Measurements from ENCODE around the gene ALX4. TPM values are rescaled to one million over a fixed set of nuclear protein-coding genes. Genes with fewer than 3 reads are reported as not detected.
A peak's percentile ranks its signal among the peaks of the same experiment; 100 is the strongest.

ALX4 gene
- total and polyA plus RNA-seq, 9 of the 15 experiments (the other 6 are each of a cell fraction or from before 2014, with no cell fraction given): 0.07 to 1.2 (median 0.33) TPM

DNA sequence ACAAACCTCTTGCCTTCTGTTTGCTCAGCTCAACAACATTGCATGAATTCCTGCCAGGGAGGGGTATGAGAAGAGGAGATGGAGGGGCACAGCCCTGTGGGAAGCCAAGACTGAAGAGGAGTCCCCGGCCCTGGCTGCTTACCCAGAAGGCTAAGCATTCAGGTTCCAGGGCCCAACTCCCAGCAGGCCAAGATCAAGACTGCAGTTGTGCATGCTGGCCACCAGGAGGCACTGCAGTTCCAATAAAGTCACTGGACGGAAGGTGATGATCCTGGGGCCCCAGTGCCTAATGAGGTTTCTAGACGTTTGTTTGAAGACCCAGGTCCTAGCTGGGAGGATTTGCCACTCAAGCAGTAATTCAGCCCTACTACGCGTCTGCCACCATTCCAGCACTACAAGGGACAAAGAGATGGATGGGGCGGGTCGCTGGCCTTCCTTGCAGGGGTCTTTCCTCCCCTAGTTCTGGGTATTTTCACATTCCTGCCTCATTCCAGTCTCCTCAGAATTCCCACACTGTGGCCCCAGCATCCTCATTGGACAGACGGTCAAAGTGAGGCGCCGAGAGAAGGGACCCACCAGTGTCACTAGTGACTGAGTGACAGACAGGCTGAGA lies 23.6 kb downstream of the ALX4 start (continued):
- TF ChIP-seq, protein P1, sequence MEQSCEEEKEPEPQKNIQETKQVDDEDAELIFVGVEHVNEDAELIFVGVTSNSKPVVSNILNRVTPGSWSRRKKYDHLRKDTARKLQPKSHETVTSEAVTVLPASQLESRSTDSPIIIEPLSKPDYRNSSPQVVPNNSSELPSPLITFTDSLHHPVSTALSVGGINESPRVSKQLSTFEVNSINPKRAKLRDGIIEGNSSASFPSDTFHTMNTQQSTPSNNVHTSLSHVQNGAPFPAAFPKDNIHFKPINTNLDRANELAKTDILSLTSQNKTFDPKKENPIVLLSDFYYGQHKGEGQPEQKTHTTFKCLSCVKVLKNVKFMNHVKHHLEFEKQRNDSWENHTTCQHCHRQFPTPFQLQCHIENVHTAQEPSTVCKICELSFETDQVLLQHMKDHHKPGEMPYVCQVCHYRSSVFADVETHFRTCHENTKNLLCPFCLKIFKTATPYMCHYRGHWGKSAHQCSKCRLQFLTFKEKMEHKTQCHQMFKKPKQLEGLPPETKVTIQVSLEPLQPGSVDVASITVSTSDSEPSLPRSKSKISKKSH (CRISPR knock-in tag; IDR thresholded peaks at IDR 0.05): no peak
- TF ChIP-seq TAF15 (IDR thresholded peaks at IDR 0.05; ENCODE audit: low read depth, low read length): no peak
- no peak for TF ChIP-seq SMARCC2 (IDR thresholded peaks at IDR 0.05; ENCODE audit: low read depth)
- no peak for TF ChIP-seq RBM25 (IDR thresholded peaks at IDR 0.05; ENCODE audit: low read depth, low read length, severe bottlenecking)
- TF ChIP-seq CBFA2T3 (IDR thresholded peaks at IDR 0.05): peak; percentile 32; the same call in 1 of the 2 replicates
- TF ChIP-seq MCM2 (IDR thresholded peaks at IDR 0.05; ENCODE audit: low read depth): no peak
- TF ChIP-seq, protein P2, sequence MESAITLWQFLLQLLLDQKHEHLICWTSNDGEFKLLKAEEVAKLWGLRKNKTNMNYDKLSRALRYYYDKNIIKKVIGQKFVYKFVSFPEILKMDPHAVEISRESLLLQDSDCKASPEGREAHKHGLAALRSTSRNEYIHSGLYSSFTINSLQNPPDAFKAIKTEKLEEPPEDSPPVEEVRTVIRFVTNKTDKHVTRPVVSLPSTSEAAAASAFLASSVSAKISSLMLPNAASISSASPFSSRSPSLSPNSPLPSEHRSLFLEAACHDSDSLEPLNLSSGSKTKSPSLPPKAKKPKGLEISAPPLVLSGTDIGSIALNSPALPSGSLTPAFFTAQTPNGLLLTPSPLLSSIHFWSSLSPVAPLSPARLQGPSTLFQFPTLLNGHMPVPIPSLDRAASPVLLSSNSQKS (CRISPR knock-in tag; IDR thresholded peaks at IDR 0.05): no peak
- TF ChIP-seq, protein P3, sequence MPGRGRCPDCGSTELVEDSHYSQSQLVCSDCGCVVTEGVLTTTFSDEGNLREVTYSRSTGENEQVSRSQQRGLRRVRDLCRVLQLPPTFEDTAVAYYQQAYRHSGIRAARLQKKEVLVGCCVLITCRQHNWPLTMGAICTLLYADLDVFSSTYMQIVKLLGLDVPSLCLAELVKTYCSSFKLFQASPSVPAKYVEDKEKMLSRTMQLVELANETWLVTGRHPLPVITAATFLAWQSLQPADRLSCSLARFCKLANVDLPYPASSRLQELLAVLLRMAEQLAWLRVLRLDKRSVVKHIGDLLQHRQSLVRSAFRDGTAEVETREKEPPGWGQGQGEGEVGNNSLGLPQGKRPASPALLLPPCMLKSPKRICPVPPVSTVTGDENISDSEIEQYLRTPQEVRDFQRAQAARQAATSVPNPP (IDR thresholded peaks at IDR 0.05; ENCODE audit: borderline replicate concordance, insufficient read depth, insufficient read length): no peak
- TF ChIP-seq HNRNPUL1 (IDR thresholded peaks at IDR 0.05; ENCODE audit: low read length): no peak
- TF ChIP-seq TAL1 (IDR thresholded peaks at IDR 0.05): no peak
- no peak for TF ChIP-seq ZC3H8 (IDR thresholded peaks at IDR 0.05)
- TF ChIP-seq, protein P4, sequence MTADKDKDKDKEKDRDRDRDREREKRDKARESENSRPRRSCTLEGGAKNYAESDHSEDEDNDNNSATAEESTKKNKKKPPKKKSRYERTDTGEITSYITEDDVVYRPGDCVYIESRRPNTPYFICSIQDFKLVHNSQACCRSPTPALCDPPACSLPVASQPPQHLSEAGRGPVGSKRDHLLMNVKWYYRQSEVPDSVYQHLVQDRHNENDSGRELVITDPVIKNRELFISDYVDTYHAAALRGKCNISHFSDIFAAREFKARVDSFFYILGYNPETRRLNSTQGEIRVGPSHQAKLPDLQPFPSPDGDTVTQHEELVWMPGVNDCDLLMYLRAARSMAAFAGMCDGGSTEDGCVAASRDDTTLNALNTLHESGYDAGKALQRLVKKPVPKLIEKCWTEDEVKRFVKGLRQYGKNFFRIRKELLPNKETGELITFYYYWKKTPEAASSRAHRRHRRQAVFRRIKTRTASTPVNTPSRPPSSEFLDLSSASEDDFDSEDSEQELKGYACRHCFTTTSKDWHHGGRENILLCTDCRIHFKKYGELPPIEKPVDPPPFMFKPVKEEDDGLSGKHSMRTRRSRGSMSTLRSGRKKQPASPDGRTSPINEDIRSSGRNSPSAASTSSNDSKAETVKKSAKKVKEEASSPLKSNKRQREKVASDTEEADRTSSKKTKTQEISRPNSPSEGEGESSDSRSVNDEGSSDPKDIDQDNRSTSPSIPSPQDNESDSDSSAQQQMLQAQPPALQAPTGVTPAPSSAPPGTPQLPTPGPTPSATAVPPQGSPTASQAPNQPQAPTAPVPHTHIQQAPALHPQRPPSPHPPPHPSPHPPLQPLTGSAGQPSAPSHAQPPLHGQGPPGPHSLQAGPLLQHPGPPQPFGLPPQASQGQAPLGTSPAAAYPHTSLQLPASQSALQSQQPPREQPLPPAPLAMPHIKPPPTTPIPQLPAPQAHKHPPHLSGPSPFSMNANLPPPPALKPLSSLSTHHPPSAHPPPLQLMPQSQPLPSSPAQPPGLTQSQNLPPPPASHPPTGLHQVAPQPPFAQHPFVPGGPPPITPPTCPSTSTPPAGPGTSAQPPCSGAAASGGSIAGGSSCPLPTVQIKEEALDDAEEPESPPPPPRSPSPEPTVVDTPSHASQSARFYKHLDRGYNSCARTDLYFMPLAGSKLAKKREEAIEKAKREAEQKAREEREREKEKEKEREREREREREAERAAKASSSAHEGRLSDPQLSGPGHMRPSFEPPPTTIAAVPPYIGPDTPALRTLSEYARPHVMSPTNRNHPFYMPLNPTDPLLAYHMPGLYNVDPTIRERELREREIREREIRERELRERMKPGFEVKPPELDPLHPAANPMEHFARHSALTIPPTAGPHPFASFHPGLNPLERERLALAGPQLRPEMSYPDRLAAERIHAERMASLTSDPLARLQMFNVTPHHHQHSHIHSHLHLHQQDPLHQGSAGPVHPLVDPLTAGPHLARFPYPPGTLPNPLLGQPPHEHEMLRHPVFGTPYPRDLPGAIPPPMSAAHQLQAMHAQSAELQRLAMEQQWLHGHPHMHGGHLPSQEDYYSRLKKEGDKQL (CRISPR knock-in tag; IDR thresholded peaks at IDR 0.05; ENCODE audit: borderline replicate concordance): no peak
- no peak for TF ChIP-seq FOXM1 (IDR thresholded peaks at IDR 0.05; ENCODE audit: low read depth)
- no peak for TF ChIP-seq FOXM1 (CRISPR knock-in tag; IDR thresholded peaks at IDR 0.05; ENCODE audit: low read depth)
- TF ChIP-seq HMG20B (CRISPR knock-in tag; IDR thresholded peaks at IDR 0.05): no peak
- peak; percentile 44; the same call in 1 of the 2 replicates for TF ChIP-seq KLF16 (IDR thresholded peaks at IDR 0.05)
- no peak for TF ChIP-seq RBBP5 (IDR thresholded peaks at IDR 0.05; ENCODE audit: borderline replicate concordance, insufficient read depth, low read length, poor library complexity, severe bottlenecking)
